Bronchial epithelial cell (primary cell): ENCODE measurements around the gene ZNF14. TPM values are rescaled to one million over a fixed set of nuclear protein-coding genes. Genes with fewer than 3 reads are reported as not detected.

Experiments
- DNase-seq: peaks from one replicate; pipeline ENCODE4 v3.0.0-alpha.2; 2010; ENCODE audit warnings: low read depth
- FAIRE-seq: peaks from 2 replicates; lab custom pipeline; 2011; peaks lifted over from hg19 to GRCh38; lab: Jason Lieb, UNC
- H3K27me3 ChIP-seq: 2 replicates; pipeline ENCODE4 v1.5.1; 2011; ENCODE audit warnings: low read length; ENCODE audit not compliant: control insufficient read depth, insufficient read depth
- H3K36me3 ChIP-seq: 2 replicates; pipeline ENCODE4 v1.5.1; 2011; ENCODE audit warnings: low read length; ENCODE audit not compliant: control insufficient read depth, insufficient read depth
- H3K4me3 ChIP-seq: 2 replicates; pipeline ENCODE4 v1.5.1; 2011; ENCODE audit warnings: mild to moderate bottlenecking, low read depth, low read length, control low read depth
- total RNA-seq: library from RNA; depleted of rRNA; stranded (reverse); fragments of >200 nt; gene quantifications from 2 replicates; pipeline ENCODE4 v1.2.1, GENCODE V29; 2014
- TF ChIP-seq, protein P1 (sequence below): IDR thresholded peaks from 2 replicates; pipeline ENCODE4 v1.5.1; 2011; ENCODE audit warnings: mild to moderate bottlenecking, moderate library complexity, low read length, control low read depth, inconsistent platforms; ENCODE audit not compliant: insufficient read depth, severe bottlenecking

The ZNF14 gene
- total RNA-seq, 1 donor from 2014 or later = 4.2 TPM

GRCh38 chr19:19742773-19743172, 9.9 kb upstream of the ZNF14 start:
- no peak for FAIRE-seq
- Histone ChIP-seq H3K4me3 (no peak overlapping the region), H3K27me3 (no peaks in the 10 kb centered on the region), H3K36me3 (no peaks in the 10 kb centered on the region)
- TF ChIP-seq, protein P1, sequence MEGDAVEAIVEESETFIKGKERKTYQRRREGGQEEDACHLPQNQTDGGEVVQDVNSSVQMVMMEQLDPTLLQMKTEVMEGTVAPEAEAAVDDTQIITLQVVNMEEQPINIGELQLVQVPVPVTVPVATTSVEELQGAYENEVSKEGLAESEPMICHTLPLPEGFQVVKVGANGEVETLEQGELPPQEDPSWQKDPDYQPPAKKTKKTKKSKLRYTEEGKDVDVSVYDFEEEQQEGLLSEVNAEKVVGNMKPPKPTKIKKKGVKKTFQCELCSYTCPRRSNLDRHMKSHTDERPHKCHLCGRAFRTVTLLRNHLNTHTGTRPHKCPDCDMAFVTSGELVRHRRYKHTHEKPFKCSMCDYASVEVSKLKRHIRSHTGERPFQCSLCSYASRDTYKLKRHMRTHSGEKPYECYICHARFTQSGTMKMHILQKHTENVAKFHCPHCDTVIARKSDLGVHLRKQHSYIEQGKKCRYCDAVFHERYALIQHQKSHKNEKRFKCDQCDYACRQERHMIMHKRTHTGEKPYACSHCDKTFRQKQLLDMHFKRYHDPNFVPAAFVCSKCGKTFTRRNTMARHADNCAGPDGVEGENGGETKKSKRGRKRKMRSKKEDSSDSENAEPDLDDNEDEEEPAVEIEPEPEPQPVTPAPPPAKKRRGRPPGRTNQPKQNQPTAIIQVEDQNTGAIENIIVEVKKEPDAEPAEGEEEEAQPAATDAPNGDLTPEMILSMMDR = no peak
- DNase-seq = no peak

GRCh38 chr19:19741184-19741583, 8.3 kb upstream of the ZNF14 start:
- H3K4me3 ChIP-seq = no peak overlapping the region
- H3K27me3 ChIP-seq = no peaks in the 10 kb centered on the region
- DNase-seq (no peak), FAIRE-seq (no peak)
- H3K36me3 ChIP-seq = no peaks in the 10 kb centered on the region
- TF ChIP-seq, protein P1 = no peak

DNA sequence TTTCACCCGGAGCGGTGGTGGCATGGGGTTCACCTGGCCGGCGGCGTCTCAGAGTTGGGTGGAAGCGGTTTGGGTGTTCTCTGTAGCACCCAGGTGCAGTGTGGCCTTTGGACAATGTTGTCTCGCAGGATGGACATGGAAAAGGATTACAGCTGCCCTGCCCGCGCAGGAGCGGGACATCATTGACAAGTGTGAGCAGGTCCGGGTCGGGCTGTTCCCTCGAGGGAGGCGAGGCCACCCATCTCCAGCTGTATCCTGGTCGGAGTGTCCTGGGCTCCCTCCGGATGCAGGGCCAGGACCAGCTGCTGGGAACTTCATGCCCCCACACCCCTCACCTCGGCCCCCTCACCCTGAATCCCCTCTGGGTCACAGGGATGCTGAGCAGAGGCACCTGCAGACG, 7.8 kb upstream of the ZNF14 start:
- TF ChIP-seq, protein P1 = no peak
- Histone ChIP-seq H3K27me3 (no peaks in the 10 kb centered on the region), H3K36me3 (no peaks in the 10 kb centered on the region), H3K4me3 (no peak overlapping the region)
- DNase-seq (no peak), FAIRE-seq (no peak)

GRCh38 chr19:19738564-19738963, 5.7 kb upstream of the ZNF14 start:
- H3K36me3 ChIP-seq = no peaks in the 10 kb centered on the region
- DNase-seq = no peak
- H3K27me3 ChIP-seq = no peaks in the 10 kb centered on the region
- FAIRE-seq = no peak
- TF ChIP-seq, protein P1 = no peak
- no peak overlapping the region for H3K4me3 ChIP-seq

DNA sequence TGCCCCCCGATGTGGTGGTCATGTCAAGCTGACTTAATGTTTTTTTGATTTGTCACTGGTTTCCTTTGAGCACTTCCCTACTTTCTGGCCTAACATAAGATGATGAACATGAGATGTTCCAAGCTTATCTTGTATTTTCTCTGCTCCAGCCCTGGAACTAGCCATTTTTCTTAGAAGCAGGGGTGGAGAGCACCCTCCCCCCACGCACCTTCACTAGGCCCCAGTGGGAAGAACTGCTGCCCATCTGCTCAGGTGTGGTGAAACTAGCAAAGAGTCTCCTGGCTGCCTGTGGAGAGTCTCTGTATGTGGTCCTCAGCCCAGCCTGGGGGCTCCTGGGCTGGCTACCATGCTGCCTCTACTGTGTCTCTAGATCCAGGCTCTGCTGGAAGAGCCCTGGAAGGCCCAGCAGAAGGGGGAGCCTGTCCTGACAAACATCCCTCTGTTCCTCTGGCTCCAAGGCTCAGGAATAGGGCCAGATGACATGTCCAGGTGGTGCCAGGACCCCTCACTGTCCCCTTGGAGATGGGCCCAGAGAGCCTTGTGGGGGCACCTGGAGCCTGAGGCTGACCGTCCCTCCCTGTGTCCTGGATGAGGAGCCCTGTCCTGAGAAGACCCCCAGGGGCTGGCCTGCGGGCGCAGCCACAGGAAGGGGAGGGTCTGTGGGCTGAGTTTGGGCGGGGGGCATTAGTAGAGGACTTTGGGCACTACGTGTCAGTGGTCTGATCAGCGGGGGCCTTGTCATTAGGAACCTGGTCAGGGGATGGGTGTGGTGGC, 4.8 kb upstream of the ZNF14 start:
- H3K4me3 ChIP-seq = no peak overlapping the region
- no peaks in the 10 kb centered on the region for H3K36me3 ChIP-seq
- H3K27me3 ChIP-seq = no peaks in the 10 kb centered on the region
- DNase-seq = no peak
- TF ChIP-seq, protein P1 = no peak
- no peak for FAIRE-seq

DNA sequence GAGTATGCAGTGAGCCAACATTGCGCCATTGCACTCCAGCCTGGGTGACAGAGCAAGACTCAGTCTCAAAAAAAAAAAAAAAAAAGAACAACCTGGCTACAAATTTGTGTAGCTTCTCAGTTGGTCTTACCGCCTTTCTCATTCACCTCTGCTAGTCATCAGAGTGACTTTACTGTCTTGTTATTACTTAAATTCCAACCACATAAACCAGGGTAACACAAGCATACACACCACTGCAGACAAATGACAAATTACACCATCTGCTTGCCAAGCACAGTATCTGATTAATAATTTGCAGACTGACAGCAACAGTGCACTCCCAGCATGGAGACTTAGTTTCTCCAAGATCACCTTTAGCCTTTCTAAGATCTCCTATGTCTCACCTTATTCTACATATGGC, 11.0 kb downstream of the ZNF14 start:
- TF ChIP-seq, protein P1 = no peak
- Histone ChIP-seq H3K36me3 (no peaks in the 10 kb centered on the region), H3K4me3 (no peak overlapping the region), H3K27me3 (no peaks in the 10 kb centered on the region)
- DNase-seq = no peak
- FAIRE-seq = no peak
